Sigmoid colon (tissue), 4 donors: ENCODE results near the gene C1RL.

ENCODE experiments used
- CTCF ChIP-seq, 4 experiments: fragments of 450-650 bp in 3 of 4; fragments of 200-600 bp in 1 of 4; IDR thresholded peaks; one replicate each; pipeline ENCODE4 v1.5.1; 2016 to 2019; ENCODE audit warnings: antibody characterized with exemption in 4 of 4, mild to moderate bottlenecking in 3 of 4, moderate library complexity in 2 of 4
- EP300 ChIP-seq, 4 donors: sonication (generic); formaldehyde crosslinking; IDR thresholded peaks; one replicate each; pipeline ENCODE4 v1.6.1; 2017; ENCODE audit warnings: antibody characterized with exemption in 4 of 4

- no peak for TF ChIP-seq CTCF (IDR thresholded peaks at IDR 0.05)
- no peak for TF ChIP-seq EP300 (IDR thresholded peaks at IDR 0.05)
Measured at GRCh38 chr12:7045913-7046312, 63.1 kb downstream of the C1RL start.
